GM18517 (cell line): ENCODE data around the gene NELL1.

Experiments
- ATAC-seq: cut with Tn5 transposase; IDR thresholded peaks from one replicate; pipeline ENCODE4 v1.9.1; 2021; ENCODE audit warnings: mild to moderate bottlenecking, moderate library complexity; ENCODE audit not compliant: unreplicated experiment

Gene NELL1

GRCh38 chr11:21465920-21466319, 796.5 kb downstream of the NELL1 start:
- no peak for ATAC-seq

- ATAC-seq = no peak
These were observed 801.1 kb downstream of the NELL1 start for GRCh38 chr11:21470521-21470920.

DNA sequence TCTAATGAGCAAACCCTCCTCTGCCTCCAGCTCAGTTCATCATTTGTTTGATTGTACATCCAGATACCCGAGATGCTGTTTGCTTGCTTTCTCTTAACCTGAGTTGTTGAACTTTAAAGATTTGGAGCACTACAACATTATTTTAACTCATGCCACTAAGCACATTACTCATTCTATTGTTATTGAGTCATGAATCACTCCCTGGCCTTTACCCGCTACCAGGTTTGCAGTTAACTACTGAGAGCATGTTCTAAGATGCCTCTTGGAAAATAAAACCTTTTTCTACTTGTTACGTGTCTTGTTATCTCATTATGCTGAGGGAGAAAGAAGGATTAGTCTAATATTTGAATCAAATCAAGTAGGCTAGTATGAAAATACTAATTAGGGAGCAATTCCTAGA, 802.9 kb downstream of the NELL1 start:
- ATAC-seq = no peak

DNA sequence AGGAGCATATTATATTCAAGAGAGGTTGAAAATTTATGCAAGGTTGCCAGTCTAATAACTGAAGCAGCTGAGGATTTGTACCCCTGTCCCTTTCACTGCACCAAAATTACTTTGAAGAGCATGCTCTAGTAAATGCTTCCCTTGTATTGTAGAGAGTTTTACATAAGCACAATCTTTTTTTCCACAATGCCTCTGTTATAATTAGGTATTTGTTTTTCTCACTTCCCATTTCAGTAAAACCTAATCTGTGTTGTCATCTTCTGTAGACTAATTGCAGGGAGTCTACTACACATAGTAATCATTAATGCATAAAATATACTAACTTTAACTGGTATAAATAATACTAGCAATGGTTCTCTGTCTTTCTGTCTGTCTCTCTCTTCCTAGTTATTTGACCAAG, 805.1 kb downstream of the NELL1 start:
- no peak for ATAC-seq

GRCh38 chr11:21475276-21475675, 805.9 kb downstream of the NELL1 start:
- ATAC-seq = no peak

- no peak for ATAC-seq
These were observed 807.2 kb downstream of the NELL1 start for GRCh38 chr11:21476588-21476987.

- ATAC-seq = no peak
These were observed 810.9 kb downstream of the NELL1 start for GRCh38 chr11:21480240-21480639.

DNA sequence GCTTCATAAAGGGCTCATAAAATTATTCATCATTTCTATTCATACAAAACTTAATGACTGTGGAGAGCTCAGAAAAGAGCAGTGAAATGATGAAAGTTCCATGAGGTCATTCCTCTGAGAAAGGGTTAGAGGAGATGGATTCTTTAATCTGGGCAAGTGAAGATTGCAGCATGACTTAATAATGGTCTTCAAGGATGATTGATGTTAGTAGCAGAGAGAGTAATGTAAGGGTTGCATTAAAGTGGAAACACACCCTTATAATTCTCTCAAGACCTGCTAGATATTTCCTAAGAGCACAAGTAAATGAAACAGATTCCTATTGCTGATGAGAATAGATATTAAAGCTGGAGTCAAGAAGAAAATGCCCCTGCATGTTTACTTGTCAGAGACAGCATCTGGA, 811.9 kb downstream of the NELL1 start:
- ATAC-seq = no peak

- no peak for ATAC-seq
These were observed 814.7 kb downstream of the NELL1 start for GRCh38 chr11:21484039-21484438.

DNA sequence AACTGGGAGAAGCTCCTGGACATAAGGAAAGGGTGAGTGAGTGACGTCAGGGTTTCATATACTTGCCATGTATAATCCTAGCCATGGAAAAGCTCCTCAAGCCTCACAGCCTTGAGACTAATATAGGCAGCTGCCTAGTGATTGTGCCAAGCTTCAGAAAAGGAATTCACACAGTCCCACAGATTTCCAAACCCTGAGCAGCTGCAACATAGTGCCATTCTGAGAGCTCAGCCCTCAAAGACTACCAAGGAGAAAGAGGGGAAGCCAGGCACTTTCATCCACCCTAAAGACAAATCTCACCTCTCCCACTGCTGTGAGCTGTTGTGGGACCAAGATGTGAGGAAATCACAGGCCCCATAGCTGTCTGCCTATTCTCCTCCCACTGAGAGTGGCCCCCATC, 815.6 kb downstream of the NELL1 start:
- ATAC-seq = no peak

DNA sequence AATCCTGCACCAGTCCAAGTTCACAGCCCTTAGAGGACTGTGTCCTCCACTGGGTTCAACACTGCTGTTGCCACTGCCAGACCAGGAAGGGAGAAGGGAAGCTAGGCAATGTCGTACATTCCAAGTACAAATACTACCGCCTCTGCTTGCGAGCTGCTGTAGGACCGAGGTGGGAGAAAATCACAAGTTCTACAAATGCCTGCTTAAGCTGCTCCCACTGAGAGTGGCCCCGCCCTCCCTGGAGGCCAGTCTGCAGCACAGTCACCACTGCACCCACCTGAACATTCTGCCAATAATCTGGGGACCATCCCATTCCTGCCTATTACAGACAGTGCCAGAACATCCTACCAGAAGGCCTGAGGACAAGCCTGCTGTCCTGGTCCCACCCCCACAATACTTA, 816.0 kb downstream of the NELL1 start:
- ATAC-seq = no peak

DNA sequence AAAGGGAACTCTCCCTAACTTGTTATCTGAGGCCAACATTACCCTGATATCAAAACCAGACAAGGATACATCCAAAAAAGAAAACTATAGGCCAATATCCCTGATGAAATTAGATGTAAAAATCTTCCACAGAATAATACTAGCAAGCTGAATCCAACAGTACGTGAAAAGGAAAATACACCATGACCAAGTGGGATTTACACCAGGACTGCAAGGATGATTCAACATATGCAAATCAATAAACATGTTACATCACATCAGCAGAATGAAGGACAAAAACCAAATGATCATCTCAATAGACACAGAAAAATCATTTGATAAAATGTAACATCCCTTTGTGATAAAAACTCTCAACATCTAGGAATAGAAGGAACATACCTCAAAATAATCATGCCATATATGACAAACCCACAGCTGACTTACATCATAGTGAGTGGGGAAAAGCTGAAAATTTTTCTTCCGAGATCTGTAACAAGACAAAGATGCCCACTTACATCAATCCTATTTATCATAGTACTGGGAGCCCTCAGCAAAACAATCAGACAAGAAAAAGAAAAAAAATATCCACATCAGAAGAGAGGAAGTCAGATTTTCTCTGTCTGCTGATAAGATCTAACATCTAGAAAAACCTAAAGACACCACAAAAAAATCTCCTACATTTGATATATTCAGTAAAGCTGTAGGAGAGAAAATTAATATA, 820.2 kb downstream of the NELL1 start:
- no peak for ATAC-seq

DNA sequence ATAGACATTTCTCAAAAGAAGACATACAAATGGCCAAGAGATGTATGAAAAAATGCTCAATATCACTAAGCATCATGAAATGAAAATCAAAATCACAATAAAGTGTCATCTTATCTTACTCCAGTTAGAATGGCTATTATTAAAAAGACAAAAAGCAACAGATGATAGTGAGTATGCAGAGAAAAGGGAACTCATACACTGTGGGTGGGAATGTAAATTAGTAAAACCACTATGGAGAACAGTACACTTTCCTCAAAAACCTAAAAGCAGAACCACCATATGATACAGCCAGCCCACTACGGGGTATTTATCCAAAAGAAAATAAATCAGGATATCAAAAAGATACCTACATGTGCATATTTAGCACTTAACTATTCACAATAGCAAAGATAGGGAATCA, 823.5 kb downstream of the NELL1 start:
- no peak for ATAC-seq

DNA sequence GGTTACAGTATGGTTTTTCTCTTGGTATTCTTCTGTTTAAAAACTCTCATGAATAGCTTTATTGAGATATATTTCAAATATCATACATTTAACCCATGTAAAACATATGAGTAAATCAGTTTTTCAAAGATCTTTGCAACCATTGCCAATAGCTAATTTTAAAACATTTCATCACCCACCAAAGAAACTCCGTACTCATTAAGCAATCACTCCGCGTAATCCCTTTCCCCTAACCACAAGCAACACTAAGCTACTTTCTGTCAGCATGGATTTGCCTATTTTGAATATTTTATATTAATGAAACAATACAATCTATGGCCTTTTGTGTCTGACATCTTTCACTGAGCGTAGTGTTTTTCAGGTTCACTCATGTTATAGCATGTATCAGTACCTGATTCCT, 825.6 kb downstream of the NELL1 start:
- ATAC-seq = no peak

- ATAC-seq = no peak
These were observed 826.5 kb downstream of the NELL1 start for GRCh38 chr11:21495879-21496278.

GRCh38 chr11:21501245-21501644, 831.9 kb downstream of the NELL1 start:
- ATAC-seq = no peak

DNA sequence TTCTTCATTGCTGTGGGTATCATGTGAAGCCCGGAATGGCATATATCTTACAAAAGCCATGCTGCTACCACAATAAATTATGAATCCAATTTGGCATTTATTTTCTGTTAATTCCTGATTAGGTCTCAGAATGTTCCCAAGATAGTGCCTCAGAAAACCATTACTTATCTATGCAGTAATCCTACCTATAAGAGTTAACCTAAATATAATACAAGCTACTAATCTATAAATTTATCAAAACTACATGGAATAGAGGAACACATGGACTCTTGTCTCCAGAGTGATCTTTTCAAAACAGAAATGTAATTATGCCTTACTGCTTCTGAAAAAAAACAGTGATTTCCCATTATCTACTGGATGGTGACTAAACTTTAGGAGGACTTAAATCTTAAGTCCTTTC, 835.7 kb downstream of the NELL1 start:
- ATAC-seq = no peak

DNA sequence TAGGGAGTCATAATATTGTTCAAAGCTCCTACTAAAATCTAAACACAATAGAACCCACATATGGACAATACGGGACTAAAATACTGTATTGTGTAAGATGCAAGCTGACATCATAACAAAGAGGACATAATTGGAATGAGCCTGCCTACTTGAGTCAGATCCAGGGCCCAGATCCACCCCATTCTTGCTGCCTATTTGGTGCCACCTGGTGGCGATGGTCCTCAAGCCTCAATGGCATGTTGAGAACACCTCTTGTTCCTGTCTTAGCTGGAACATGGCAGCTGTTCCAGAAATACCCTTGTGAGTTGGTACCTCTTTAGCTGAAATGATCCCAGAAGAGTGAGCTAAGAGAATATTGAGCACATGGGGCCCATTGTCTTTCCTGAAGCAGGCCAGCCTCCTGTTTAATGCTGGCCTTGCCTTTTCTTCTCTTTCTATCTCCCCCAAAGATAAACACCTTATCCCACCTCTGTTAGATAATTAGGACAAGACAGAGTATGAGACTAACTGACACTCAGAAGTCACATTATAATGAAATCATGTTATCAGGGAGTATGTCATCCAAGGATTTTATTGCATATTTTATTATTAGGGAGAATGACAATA, 842.6 kb downstream of the NELL1 start:
- peak; percentile 69 for ATAC-seq

GRCh38 chr11:21514316-21514715, 844.9 kb downstream of the NELL1 start:
- ATAC-seq = no peak

GRCh38 chr11:21520244-21520643, 850.9 kb downstream of the NELL1 start:
- ATAC-seq = no peak

DNA sequence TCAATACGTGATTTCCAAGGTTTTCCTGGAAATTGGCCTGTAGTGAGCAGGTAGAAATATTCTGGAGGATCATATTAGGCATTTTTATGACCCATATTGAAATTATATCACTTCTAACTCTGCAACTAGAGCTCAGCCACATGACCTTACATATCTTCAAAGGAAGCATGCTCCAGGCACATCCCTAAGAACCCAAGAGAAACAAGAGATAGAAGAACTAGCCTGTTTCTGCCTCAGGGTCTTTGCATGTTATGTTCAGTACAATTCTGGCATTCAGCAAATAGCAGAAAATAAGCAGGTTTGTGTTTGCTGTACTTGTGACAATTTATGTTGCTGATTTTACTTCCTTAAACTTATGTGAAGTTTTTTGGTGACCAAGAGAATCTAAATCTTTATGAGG, 859.8 kb downstream of the NELL1 start:
- no peak for ATAC-seq

GRCh38 chr11:21534288-21534687, 864.9 kb downstream of the NELL1 start:
- ATAC-seq = no peak

GRCh38 chr11:21537980-21538379, 868.6 kb downstream of the NELL1 start:
- no peak for ATAC-seq
